Esophagus muscularis mucosa (tissue), 4 donors: Measurements from ENCODE around the gene SYT6.

Experiments
- CTCF ChIP-seq, 3 experiments: fragments of 200-600 bp in 2 of 3; fragments of 450-650 bp in 1 of 3; sonication (generic) in 2 of 3; IDR thresholded peaks; one replicate each; pipeline ENCODE4 v1.5.1; 2017 to 2019; ENCODE audit warnings: antibody characterized with exemption in 3 of 3, mild to moderate bottlenecking in 2 of 3, moderate library complexity in 1 of 3
- EP300 ChIP-seq: sonication (generic); formaldehyde crosslinking; IDR thresholded peaks from one replicate; pipeline ENCODE4 v1.6.1; 2017; ENCODE audit warnings: antibody characterized with exemption
- POLR2A ChIP-seq: fragments of 450-650 bp; IDR thresholded peaks from one replicate; pipeline ENCODE4 v1.6.1; 2017; ENCODE audit warnings: antibody characterized with exemption, moderate library complexity, mild to moderate bottlenecking, low read depth
- POLR2AphosphoS5 ChIP-seq, 2 donors: sonication (generic); formaldehyde crosslinking; IDR thresholded peaks; one replicate each; pipeline ENCODE4 v1.6.1; 2017; ENCODE audit warnings: antibody characterized with exemption in 2 of 2

DNA sequence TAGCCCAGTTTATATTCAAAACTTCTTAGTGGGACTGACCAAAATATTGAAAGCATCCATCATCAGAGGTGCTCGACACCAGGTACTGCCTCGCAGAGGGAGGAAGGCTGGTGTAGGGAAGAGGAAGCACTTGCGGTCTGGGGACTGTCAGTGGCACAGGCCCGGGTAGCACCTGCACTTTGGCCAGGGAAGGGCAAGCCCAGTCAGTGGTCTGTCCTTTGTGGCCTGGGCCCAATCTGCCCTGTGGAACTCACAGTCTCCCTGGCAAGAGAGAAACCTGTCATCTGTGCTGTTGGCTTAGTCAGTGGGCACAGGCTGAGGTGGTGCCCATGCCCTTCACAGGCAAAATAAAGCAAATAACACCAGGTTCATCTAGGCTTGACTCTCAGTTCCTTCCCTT, 77.4 kb downstream of the SYT6 start:
- TF ChIP-seq CTCF (IDR thresholded peaks at IDR 0.05), result no peak
- no peak for TF ChIP-seq POLR2AphosphoS5 (IDR thresholded peaks at IDR 0.05)
- no peak for TF ChIP-seq POLR2A
- TF ChIP-seq EP300, result no peak
